ENCODE results near the gene ABCC6.
"Not testable (repeated sequence)": the region's sequence is repeated elsewhere in the genome, so short reads cannot be mapped to it uniquely, and the experiment has no call there.

The ABCC6 gene

DNA sequence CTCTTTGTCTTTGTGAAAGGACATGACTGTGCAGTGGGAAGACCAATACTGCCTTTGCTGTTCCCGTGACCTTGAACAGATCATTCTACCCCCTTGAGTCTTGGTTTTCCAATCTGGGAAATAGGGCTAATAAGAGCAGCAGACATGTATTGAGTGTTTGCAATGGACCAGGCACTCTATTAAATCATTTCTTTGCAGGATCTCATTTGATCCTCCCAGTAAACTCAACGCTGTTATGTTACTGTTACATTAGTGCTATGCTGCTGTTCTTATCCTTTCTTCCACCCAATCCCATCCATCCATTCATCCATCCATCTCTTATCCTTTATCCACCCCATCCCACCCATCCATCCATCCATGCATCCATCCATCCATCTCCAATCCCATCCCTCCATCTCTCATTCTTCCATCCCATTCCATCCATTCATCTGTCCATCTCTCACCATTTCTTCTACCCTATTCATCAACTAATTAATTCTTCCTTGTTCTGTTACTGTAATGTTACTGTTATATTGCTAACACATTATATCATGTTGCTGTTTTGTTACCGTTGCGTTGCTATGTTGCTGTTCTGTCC, 65.1 kb downstream of the ABCC6 start:
- DNase-seq: no peak

GRCh38 chr16:16157166-16157565, 66.1 kb downstream of the ABCC6 start:
- DNase-seq: no peak

DNA sequence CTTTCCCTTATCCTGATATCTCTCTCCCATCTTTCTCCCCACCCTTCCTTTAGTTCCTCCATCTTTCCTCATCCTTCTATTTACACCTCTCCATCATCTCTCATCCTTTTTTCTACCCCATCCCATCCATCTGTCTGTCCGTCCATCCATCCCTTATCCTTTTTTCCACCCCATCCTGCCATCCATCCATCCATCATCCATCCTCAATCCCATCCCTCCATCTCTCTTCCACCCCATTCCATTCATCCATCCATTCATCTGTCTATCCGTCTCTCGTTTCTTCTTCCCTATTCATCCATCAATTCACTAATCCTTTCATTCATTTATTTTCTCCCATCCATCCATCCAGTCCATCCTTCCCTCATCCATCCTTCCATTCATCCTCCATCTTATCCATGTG, 68.1 kb downstream of the ABCC6 start:
- DNase-seq: no peak

- no peak for DNase-seq
Observed at GRCh38 chr16:16154281-16154951, 68.9 kb downstream of the ABCC6 start.

- not testable (repeated sequence) for DNase-seq
Observed at GRCh38 chr16:16153000-16153399, 70.3 kb downstream of the ABCC6 start.

- no peak for DNase-seq
Observed at GRCh38 chr16:16151315-16151714, 72.0 kb downstream of the ABCC6 start.

DNA sequence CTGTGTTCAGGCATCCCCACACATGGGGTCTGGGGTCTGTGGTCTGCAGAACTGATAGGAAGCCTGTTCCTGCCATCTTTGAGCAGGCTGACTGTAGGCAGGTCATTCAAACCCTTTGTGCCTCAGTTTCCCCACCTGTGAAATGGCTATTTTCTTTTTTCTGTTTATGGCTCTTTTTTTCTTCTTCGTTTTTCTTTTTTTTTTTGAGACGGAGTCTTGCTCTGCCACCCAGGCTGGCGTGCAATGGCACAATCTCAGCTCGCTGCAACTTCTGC, 72.5 kb downstream of the ABCC6 start:
- DNase-seq: no peak

GRCh38 chr16:16150117-16150877, 73.0 kb downstream of the ABCC6 start:
- DNase-seq: no peak

GRCh38 chr16:16149710-16150116, 73.6 kb downstream of the ABCC6 start:
- DNase-seq: no peak

DNA sequence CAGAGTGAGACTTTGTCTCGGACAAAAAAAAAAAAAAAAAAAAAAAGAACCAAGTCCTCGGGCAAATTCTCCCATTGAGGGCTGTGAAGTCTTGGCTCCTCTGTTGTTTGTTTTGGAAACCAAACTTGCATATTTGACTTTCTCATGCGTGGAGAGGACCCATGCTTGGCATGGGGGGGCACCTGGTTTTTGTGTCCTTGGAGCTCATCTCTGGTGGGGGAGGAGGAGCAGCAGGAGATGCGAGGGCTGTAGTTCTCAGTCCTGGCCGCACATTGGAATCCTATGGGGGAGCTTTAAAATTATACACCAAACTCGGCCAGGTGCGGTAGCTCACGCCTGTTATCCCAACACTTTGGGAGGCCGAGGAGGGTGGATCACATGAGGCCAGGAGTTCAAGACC, 74.5 kb downstream of the ABCC6 start:
- no peak for DNase-seq

DNA sequence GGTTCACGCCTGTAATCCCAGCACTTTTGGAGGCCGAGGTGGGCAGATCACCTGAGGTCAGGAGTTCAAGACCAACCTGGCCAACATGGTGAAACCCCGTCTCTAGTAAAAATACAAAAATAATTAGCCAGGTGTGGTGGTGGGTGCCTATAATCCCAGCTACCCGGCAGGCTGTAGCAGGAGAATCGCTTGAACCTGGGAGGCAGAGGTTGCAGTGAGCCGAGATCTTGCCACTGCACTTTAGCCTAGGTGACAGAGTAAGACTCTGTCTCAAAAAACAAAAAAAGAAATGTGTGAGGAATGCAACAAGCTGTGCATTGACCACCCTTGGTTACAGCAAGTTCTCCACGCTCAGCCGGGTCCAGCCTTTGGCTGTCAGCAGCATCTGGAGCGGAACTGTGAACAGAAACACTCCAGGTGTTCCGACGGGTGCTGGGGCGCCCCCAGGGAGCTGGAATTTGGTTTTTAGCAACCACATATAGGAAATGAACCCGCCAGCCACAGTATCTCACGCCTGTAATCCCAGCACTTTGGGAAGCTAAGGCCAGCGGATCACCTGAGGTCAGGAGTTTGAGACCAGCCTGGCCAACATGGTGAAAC, 75.2 kb downstream of the ABCC6 start:
- DNase-seq: not testable (repeated sequence)

DNA sequence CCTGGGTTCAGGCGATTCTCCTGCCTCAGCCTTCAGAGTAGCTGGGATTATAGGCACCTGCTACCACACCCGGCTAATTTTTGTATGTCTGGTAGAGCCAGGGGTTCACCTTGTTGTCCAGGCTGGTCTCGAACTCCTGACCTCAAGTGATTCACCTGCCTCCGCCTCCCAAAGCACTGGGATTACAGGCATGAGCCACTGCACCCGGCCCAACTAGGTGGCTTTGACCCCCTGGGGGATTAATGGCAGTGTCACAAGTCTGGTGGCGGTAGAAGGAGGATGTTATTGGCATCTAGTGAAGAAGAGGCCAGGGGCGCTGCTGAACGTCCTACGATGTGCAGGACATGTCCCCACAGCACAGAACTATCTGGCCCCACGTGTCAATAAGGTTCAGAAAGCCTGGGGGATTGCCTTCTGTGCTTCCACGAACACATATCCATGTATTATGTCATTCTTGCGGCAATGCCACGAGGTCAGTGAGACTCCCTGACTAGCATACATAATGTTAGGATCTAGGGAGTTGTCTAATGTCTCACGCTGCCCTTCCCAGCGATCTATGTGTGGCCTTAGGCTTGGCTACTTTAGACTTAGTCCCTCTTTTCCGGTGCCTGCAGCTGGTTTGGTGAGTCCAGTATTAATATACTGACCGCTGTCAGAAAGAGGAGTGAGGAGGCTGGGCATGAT, 75.8 kb downstream of the ABCC6 start:
- DNase-seq: no peak

DNA sequence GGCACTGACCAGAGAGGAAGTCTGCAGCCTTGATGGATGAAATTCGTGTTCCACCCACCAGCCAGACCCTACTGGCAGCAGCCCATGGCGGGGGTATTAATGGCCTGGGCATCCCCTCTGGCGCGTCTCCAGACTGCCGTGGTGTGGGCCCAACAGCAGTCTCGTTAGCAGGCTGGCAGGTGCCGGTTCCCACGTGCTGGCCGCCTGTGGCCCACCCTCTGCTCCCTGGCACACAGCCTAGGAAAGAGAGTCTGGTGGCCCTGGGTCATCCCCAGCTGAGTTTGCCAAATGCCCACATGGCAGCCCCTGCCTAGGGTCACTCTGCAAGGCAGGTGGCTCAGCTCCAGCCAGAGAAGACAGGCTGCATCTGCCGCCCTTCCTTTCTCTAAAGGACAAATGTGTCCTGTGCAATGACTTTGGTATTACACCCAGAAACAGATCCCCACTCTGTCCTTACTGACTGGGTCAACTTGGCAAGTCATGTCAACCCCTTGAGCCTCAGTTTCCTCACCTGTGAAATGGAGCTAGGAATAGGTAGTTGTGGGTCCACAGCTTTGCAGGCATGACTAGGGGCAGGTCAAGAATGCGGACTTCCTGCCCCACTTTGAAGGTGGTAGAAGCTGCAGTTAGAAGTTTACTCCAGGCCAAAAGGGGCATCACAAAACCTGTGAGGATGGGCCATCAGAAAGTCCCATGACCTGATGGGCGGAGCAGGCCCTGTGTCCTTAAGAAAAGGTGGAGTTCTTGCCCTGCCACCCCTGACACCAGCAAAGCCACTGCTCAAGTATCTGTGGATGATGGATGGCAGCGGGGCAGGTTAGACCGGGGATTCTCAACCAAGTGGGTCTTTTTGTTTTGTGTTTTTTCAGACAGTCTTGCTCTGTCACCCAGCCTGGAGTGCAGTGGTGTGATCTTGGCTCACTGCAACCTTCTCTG, 76.6 kb downstream of the ABCC6 start:
- DNase-seq: peak; percentile 7

DNA sequence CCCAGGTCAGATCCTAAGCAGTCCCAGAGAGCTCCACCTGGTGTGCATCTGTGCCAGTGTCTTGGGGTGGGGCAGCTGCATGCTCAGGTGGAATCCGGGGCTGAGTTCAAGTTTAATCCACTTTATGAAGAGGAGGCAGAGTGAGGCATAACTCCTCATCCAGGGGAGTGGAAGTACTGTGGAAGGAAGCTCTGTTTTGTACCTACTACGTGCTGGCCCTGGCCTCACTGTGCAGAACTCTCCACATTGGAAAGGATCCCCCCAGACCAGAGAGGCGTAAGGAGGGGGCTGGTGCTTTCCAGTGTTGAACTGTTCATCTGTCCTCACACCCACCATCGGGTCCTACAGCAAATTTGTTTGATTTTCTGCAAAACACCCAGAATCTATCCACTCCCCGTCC, 78.0 kb downstream of the ABCC6 start:
- no peak for DNase-seq

DNA sequence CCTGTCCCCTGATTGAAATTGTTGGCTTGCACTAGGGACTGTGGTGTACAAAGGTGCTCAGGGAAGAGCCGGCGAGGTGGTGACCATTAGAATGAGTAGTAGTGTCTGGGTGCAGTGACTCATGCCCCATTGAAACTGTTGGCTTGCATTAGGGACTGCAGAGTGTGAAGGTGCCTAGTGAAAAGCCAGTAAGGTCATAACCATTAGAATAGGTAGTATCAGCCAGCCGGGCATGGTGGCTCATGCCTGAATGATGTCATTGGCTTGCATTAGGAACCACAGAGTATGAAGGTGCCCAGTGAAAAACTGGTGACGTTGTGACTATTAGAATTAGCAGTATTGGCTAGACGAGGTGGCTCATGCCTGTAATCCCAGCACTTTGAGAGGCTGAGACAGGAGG, 78.9 kb downstream of the ABCC6 start:
- DNase-seq: no peak

- DNase-seq: no peak
Observed at GRCh38 chr16:16143931-16144330, 79.4 kb downstream of the ABCC6 start.

DNA sequence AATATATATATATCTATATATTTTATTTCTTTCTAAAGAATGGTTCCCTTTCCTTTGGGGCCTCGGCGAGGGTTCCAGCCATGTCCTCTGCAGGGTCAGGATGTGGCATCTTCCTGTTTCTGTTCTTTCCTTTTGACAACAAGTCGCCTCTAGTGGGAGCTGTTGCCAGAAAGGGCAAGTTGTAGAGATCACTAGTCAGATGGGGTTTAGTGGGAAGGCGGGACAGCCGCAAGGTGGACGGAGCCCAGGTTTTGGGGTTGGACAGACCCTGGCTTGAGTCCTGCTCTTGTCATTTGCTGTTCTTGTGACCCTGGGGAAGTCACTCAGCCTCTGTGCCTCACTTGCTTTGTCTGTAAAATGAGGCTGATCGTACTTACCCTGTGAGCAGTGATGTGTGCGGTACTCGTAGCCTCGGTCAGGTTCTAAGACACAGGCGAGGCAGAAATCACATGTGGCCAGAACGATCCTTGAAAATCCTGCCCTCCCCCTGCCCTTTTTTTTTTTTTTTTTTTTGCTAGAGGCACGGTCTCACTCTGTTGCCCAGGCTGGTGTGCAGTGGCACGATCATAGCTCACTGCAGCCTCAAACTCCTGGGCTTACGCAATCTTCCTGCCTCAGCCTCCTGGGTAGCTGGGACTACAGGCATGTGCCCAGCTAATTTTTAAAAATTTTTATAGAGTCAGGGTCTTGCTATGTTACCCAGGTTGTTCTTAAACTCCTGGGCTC, 80.1 kb downstream of the ABCC6 start:
- no peak for DNase-seq

GRCh38 chr16:16141784-16142396, 81.4 kb downstream of the ABCC6 start:
- DNase-seq: no peak

DNA sequence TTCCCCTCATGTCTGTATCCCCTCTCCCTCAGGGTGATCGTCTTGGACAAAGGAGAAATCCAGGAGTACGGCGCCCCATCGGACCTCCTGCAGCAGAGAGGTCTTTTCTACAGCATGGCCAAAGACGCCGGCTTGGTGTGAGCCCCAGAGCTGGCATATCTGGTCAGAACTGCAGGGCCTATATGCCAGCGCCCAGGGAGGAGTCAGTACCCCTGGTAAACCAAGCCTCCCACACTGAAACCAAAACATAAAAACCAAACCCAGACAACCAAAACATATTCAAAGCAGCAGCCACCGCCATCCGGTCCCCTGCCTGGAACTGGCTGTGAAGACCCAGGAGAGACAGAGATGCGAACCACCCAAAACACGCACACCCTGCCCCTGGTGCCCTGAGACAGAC, 82.2 kb downstream of the ABCC6 start:
- no peak for DNase-seq

DNA sequence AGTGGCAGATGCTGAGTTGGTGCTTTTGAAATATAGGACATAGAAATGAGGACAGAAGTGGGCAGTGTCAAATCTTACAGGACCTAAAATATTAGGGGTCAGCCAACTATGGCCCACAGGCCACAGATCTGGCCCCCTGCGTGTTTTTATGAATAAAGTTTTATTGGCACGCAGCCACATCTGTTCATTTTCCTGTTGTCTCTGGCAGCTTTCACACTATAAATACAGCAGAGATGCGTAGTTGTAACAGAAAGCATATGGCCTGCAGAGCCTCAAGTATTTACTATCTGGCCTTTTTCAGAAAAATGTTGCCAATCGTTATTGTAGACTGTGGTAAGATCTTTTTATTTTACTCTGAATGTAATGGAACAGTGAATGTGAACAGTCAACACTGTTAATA, 82.8 kb downstream of the ABCC6 start:
- no peak for DNase-seq

- no peak for DNase-seq
Observed at GRCh38 chr16:16139806-16140205, 83.5 kb downstream of the ABCC6 start.
